ENCODE data around the gene CD52. TPM values are rescaled to one million over a fixed set of nuclear protein-coding genes. Genes with fewer than 3 reads are reported as not detected.

Gene CD52
- polyA plus RNA-seq, 1 donor, result 2.2 TPM

DNA sequence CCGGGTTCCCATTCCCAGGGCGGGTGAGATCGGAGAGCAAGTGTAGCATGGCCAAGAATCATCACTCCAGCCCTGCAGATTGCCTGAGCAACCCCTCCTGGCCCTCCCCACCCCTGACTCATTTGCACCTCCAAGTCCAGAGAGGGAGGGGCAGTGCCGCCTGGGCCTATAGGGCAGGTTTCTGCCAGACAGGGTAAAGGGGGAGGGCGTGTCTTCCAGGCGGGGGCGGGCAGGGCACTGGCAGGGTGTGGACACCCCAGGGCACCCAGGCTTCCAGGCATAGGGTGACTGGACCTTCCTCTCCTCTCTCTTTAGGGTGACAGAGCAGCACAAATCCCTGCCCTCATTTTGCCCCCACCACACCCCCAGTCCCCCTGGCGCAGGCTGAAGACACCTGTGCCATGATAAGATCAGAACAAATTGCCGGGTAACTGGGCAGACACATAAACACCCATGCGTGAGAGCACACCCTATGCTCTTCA lies 39.4 kb downstream of the CD52 start:
- no peak for DNase-seq

- DNase-seq, result no peak
Observed at GRCh38 chr1:26358411-26359384, 40.9 kb downstream of the CD52 start.

DNA sequence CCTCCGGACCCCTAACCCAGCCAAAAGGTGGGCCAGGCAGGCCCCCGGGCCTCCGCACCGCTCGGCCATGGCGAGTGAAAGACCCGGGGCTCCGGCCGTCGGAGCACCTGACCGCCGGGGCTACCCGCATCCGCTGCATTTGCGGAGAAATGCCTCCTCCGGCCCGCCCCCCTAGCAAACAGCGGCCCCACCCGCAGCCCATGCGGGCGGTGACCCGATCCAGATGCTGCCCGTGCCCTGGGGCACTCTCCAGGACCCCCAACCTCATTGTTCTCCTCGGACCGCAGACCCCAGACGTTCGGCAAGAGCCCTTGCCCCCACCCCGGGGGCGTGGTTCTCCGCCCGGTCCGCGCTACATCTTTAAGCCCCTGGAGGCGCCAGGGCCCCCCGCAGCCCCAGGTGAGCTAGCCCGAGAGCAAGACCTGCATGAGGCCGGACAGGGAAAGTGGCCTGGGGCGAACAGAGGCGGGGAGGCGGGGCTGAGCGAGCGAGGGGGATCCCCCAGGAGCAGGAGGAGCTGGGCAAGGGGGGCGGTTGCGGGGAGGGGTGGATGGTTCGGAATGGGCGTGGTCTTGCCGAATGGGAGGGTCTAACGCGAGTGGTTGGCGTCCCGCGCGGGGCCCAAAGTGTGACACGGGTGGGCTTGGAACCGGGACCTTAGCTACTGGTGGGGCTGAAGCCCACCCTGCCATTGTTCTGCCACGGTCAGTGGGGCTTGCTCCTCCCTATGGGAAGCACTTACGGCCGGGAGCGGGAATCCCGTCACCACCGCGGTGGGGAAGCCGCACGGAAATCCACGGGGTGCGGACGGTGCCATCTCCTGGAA lies 42.4 kb downstream of the CD52 start:
- no peak for DNase-seq

GRCh38 chr1:26360807-26361604 lies 43.2 kb downstream of the CD52 start:
- DNase-seq, result no peak

- DNase-seq, result no peak
Observed at GRCh38 chr1:26361605-26362122, 43.9 kb downstream of the CD52 start.

DNA sequence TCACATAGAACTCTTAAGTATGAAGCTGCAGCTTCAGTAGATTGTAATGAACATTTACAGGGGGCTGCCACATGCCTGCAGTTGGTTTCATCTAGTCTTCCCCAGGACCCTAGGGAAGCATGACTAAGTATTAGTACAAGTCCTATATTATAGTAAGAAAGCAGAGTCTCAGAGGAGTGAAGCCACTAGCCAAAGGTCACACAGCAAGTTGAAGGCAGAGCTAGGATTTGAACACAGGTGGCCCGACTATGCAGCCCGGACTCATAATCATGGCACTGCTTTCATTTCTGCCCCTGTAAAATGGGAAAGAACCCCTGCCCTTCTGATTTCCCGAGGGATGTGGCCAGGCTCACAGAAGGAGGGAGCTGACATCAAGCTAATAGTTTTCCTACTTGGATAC lies 44.6 kb downstream of the CD52 start:
- no peak for DNase-seq

DNA sequence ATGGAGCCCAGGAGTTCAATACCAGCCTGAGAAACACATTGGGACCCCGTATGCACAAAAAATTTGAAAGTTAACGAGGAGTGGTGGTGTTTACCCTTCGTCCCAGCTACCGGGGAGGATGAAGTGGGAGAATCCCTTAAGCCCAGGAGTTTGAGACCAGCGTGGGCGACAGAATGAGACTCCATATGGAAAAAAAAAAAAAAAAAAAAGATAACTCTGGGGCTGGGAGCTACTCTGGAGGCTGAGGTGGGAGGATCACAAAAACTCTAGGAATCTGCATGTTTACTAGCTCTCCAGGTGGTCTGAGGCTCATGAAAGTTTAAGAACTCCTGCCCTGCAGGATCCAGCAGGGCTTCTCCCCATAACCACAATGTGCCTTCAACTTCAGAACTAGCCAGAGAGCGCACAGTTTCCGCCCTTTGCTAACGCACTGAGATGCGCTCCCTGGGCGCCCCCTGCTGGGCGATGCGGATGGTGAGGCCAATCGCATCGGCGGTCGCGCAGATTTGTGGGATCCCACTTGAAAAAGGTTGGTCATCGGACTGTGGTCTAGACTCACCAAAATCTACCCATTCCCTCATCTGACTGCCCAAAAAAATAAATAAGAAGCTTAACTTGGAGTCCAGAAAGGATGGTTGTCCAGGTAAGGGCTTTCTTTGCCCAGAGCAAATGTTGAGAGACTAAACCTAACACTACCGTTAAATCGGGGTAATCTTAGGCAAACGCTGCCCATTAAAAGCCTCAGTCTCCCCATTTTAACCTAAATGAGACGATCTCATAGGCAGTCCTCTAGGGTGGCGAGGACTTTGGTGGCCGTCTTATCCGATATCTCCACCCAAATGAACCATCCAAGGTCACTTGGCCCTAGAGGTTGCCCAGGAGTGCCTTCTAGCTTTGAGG lies 46.0 kb downstream of the CD52 start:
- DNase-seq, result peak; percentile 69

GRCh38 chr1:26364956-26365355 lies 47.2 kb downstream of the CD52 start:
- DNase-seq, result no peak

DNA sequence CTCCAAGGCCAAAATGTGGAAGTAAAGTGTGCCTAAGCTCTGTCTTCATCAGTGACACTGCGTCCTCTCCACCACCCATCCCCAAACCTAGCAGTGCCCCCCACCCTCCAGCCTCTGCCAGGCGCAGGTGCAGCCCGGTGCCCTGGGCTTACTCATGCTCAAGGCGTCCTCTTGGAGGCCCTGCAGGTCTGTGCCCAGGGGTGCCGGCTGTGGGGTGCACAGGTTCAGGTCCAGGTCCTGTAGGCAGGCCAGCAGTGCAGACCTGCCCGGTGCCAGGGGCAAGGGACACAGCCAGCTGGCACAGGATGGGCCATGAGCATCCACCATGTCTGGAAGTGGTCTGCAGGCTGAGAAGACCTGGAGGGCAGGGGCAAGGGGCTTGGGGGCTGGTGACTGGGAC lies 49.7 kb downstream of the CD52 start:
- no peak for DNase-seq

GRCh38 chr1:26368006-26368405 lies 50.2 kb downstream of the CD52 start:
- DNase-seq, result no peak

DNA sequence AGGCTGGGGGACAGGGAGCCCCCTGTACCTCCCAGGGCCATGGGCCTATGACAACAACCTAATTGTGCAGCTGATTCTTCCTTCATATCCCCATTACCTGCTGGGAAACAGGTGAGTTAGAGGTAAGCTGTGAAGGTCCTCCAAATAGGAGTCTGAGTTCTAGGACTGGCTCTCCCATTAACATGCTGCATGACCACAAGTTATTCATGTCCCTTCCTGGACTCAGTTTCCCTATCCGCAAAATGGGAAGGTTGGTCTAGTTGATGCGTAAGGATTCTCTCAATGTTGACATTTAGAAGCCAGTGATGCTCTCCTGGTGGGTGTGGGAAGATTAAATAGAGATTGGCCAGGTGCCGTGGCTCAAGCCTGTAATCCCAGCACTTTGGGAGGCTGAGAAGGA lies 50.7 kb downstream of the CD52 start:
- DNase-seq, result no peak

Other genes with a start within 250 kb of the CD52 start
- gene PDIK1L, start 206.1 kb upstream of the CD52 start, polyA plus RNA-seq (ENCODE audit: insufficient read length), result 5.6 TPM
- 0.98 TPM for gene FAM110D, start 158.9 kb upstream of the CD52 start, polyA plus RNA-seq (ENCODE audit: insufficient read length)
- gene C1orf232, start 149.0 kb upstream of the CD52 start, polyA plus RNA-seq (ENCODE audit: insufficient read length), result not detected
- 17.3 TPM for gene ZNF593, start 148.1 kb upstream of the CD52 start, polyA plus RNA-seq (ENCODE audit: insufficient read length)
- 2.3 TPM for gene ZNF593OS, start 146.1 kb upstream of the CD52 start, polyA plus RNA-seq (ENCODE audit: insufficient read length)
- 2.5 TPM for gene CNKSR1, start 140.5 kb upstream of the CD52 start, polyA plus RNA-seq (ENCODE audit: insufficient read length)
- not detected for gene CATSPER4, start 127.4 kb upstream of the CD52 start, polyA plus RNA-seq (ENCODE audit: insufficient read length)
- 23.0 TPM for gene CEP85, start 83.8 kb upstream of the CD52 start, polyA plus RNA-seq (ENCODE audit: insufficient read length)
- 57.4 TPM for gene SH3BGRL3, start 37.9 kb upstream of the CD52 start, polyA plus RNA-seq (ENCODE audit: insufficient read length)
- 8.6 TPM for gene UBXN11, start 11.3 kb upstream of the CD52 start, polyA plus RNA-seq (ENCODE audit: insufficient read length)
- gene CRYBG2, start 36.2 kb downstream of the CD52 start, polyA plus RNA-seq (ENCODE audit: insufficient read length), result 0.40 TPM
- gene ZNF683, start 54.8 kb downstream of the CD52 start, polyA plus RNA-seq (ENCODE audit: insufficient read length), result not detected
- not detected for gene LIN28A, start 92.9 kb downstream of the CD52 start, polyA plus RNA-seq (ENCODE audit: insufficient read length)
- gene DHDDS, start 114.4 kb downstream of the CD52 start, polyA plus RNA-seq (ENCODE audit: insufficient read length), result 20.6 TPM
- gene HMGN2, start 154.5 kb downstream of the CD52 start, polyA plus RNA-seq (ENCODE audit: insufficient read length), result 611 TPM
- gene RPS6KA1, start 211.8 kb downstream of the CD52 start, polyA plus RNA-seq (ENCODE audit: insufficient read length), result 7.4 TPM